Mammary epithelial cell (primary cell): Measurements from ENCODE around the gene SETD1B.

Experiments
- EZH2 ChIP-seq: IDR thresholded peaks from 2 replicates; pipeline ENCODE4 v1.6.1; 2012; ENCODE audit warnings: low read length, inconsistent platforms, borderline replicate concordance
- TF ChIP-seq, protein P1 (sequence below), 2 donors: IDR thresholded peaks in 1 of 2; conservative IDR thresholded peaks in 1 of 2; 2 replicates each; pipeline ENCODE4 v1.5.1; 2011 to 2012; ENCODE audit warnings: inconsistent platforms in 2 of 2, low read length in 2 of 2, mild to moderate bottlenecking in 2 of 2, control low read depth in 1 of 2, low read depth in 1 of 2; ENCODE audit not compliant: insufficient read depth in 1 of 2; ENCODE audit errors: extremely low read depth in 1 of 2

DNA sequence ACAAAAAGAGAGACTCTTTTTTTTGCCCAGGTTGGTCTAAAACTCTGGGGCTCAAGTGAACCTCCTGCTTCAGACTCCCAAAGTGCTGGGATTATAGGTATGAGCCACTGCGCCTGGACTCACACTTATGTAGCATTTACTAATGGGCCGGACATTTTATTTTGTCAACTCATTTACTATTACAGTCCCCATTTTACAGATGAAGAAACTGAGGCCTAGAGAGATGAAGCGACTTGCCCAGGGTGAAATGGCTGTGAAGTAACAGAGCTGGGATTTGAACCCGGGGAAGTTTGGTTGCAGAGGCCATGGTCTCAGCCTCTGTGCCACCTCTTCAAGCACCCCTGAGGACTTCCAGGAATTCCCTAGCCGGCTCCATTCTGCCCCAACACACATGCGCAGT lies 45.4 kb downstream of the SETD1B start:
- TF ChIP-seq, protein P1, sequence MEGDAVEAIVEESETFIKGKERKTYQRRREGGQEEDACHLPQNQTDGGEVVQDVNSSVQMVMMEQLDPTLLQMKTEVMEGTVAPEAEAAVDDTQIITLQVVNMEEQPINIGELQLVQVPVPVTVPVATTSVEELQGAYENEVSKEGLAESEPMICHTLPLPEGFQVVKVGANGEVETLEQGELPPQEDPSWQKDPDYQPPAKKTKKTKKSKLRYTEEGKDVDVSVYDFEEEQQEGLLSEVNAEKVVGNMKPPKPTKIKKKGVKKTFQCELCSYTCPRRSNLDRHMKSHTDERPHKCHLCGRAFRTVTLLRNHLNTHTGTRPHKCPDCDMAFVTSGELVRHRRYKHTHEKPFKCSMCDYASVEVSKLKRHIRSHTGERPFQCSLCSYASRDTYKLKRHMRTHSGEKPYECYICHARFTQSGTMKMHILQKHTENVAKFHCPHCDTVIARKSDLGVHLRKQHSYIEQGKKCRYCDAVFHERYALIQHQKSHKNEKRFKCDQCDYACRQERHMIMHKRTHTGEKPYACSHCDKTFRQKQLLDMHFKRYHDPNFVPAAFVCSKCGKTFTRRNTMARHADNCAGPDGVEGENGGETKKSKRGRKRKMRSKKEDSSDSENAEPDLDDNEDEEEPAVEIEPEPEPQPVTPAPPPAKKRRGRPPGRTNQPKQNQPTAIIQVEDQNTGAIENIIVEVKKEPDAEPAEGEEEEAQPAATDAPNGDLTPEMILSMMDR (conservative IDR thresholded peaks at IDR 0.05 in 1 of 2, IDR thresholded peaks at IDR 0.05 in 1 of 2; ENCODE audit: extremely low read depth in 1 of 2, insufficient read depth in 1 of 2, low read depth in 1 of 2, low read length in 2 of 2) = no peak
- no peak for TF ChIP-seq EZH2
